HG02943 (cell line): ENCODE data around the gene PIEZO2.
"Not testable (repeated sequence)": the region's sequence is repeated elsewhere in the genome, so short reads cannot be mapped to it uniquely, and the experiment has no call there.

Source experiments
- ATAC-seq: cut with Tn5 transposase; IDR thresholded peaks from one replicate; pipeline ENCODE4 v1.9.1; 2021; ENCODE audit warnings: mild to moderate bottlenecking, low read depth, moderate library complexity; ENCODE audit not compliant: unreplicated experiment

PIEZO2 gene

GRCh38 chr18:11153097-11153496 lies 3.7 kb upstream of the PIEZO2 start:
- no peak for ATAC-seq

DNA sequence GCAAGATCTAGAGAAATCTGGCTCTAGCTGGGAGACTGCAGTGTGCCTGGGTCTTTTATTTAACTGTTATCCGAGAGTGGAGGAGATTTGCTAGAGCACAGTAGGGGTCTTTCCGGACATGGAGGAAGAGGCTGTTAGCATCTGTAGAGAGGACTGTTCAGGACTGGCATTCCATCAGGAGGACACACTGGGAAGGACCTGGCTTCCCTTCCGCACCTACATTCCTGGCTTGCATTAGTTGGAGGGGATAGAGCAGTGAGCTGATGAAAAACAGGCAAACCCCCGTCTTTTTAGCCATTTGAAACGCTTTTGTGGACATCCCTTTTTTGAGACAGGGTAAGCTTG lies 874 bp upstream of the PIEZO2 start:
- ATAC-seq: no peak

- ATAC-seq: no peak
These were observed 509 bp downstream of the PIEZO2 start for GRCh38 chr18:11148680-11149440.

DNA sequence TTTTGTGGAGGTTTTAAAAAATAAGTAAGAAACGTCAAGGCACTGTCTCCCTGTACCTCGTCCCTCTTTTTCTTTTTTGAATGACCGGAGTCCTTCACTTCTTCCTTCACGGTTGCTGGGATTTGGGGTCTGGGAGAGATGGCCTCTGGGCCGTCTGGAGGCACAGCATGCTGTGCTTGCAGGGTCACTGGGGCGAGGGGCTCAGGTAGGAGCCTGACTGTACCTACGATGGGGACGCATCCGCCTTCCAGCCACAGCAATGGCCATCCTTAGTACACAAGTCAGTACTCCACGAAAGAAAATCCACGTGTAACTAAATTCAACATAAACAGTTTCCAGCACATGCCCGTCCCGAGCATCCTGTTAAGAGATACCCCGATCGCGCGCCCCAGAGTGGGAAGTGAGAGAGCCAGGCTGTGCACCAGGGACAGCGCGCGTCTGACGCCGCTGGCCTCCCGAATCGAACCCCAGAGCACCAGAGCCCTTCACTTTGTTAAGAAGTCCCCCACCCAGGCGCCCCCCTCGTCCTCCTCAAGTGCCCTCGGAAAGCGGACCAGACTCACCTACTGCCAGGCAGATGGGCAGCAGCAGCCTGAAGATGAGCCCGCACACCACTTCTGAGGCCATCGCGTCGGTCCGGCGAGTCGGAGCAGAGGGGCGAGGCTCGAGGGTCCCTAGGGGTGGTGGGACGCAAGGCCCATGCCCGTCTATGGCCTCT lies 1.2 kb downstream of the PIEZO2 start:
- no peak for ATAC-seq

DNA sequence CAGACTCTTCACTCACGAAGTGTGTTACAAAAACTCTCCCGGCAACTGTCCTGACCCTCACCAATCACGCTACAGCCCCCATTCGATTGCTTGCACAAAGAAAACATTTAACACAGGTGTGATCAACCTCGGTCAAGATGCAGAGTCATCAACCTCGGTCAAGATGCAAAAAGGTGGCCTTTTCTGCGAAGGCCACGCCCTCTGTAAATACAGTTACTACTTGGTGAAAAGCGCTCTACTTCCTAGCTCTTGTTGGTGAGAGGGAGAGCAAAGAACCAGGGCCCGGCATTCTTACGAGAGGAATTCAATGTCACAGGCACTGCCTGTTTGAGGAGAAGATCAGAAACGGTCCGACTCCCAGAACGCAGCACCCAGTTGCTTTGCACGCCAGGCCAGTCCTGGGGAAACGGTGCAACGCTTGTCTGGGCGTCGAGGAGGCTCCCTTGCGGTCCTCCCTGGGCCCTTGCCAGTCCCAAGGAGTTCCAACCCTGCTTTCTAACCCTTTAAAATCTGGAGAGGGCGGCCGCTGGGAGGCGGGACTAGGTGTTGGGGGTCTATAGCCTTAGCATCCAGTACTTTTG lies 1.9 kb downstream of the PIEZO2 start:
- ATAC-seq: no peak

GRCh38 chr18:11146947-11147345 lies 2.4 kb downstream of the PIEZO2 start:
- ATAC-seq: no peak

DNA sequence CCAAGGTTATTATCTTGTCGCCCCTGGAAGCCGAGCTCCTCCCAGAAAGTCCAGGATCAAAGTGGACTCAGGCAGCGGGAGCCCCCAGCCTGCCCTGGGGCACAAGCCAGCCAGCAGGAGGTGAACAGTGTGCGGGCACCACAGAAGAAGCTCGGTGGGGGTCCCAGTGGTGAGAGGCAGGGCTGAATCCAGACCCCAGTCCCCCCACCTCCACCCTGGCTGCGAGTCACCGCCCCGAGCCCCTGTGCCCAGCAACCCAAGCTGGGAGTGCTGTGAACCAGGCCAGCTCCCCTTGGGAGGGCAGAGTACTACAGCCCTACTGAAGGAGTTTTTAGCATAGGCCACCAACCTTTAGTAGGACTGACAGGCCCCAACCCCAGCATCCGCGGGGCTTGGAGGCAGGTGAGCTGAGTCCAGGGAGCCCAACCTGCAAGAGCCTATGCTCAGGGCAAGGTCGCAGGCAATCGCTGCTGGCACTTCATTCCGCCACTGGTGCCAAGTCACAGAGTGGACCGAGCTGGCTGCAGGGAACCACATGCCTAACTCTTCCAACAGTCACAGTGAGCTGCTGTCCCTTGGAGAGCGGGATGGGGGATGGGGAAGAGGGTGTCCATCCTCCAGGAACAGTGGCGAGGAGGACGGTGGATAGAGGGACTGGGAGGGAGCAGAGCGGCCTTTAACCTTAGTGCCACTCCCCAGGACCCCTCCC lies 3.0 kb downstream of the PIEZO2 start:
- no peak for ATAC-seq

- ATAC-seq: no peak
These were observed 3.8 kb downstream of the PIEZO2 start for GRCh38 chr18:11145413-11146191.

DNA sequence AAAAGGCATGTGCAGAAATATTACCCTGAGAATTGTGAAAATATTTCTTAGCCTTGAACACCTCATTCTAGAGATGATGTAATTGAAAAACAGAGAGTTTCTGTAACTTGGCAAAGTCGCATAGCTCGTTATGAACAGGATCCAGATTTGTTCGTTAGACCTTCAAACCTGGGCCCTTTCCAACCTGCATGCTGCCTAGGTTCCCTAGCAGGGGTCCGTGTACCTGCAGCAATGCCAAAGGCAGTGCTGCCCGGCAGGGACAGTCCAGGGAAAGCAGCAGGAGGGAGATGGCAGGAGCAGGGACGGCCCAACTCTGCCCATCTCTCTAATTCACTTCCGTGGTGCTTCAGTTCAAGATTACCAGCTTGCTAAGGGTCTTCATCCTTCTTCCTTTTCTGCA lies 12.0 kb downstream of the PIEZO2 start:
- no peak for ATAC-seq

DNA sequence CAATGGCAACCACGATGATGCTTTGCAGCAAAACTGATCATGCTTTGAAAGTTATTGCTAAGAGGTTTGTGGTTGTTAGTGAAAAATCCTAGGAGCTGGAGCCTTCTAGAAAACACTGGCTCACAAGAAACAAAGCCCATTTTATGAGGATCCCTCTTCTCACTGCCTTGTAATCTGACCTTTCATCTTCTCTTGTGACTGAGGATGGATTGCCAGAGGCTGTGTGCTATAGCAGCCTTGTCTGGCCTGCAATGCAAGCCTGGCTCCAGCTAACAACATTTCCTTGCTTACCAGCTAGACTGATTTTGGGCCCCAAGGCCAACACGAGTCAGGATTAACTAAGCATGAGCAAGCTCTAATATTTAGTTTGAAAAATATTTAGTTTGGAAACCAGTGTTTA lies 13.1 kb downstream of the PIEZO2 start:
- ATAC-seq: no peak

DNA sequence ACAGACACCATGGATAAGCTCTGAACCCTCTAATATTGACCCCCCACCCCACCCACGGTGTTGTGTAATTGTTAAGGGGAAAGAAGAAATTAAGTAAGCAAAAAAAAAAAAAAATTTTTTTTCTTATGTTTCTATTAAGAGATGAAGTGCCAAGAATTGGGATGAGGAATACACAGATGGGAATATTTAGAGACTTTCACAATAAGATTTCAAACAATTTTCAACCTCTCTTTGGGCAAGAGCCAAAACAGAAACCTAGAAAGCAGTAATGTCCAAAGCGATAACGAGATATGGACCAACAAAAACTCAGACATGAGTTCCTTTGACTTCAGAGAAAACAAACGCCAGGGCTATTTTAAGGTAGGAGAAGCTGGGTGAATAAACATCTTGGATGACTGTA lies 14.4 kb downstream of the PIEZO2 start:
- no peak for ATAC-seq

GRCh38 chr18:11129059-11129458 lies 20.3 kb downstream of the PIEZO2 start:
- not testable (repeated sequence) for ATAC-seq

DNA sequence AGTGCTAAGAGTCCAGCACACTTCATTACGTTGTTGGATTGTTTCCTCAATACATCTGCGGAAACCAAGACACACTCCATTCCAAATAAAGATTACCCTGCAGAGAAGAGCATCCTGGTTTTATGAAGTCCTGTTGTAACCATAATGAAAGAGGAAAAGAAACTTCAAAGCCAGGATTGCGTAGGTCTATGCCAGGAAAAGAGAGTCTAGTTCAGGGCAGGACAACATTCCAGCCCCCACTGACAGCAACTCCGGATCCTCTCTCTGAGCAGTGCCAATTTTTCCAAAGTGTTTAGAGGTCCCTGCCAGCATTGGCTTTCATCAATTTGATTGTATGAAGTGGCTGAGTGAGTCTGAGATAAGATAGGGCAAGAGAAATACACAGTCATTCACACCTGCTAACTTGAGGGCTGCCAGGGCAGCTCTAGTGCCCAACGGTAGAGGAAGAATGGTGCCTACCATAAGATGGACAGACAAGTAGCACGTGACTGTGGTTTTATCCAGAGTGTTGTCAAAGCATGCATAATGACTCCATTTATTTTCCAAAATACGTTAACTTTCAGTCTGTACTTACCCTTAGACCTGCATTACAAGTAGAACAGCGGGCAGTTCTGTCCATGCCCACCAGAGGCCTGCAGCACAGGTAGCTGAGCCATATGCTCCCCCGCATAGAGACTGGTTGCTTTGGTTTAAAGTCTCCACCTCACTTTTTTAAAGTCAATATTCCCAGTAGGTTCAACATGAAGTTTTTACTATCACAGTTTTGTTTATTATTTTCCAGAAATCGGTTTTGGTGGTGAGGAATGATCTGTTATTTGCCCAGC lies 23.7 kb downstream of the PIEZO2 start:
- no peak for ATAC-seq

- ATAC-seq: no peak
These were observed 25.3 kb downstream of the PIEZO2 start for GRCh38 chr18:11124054-11124453.

GRCh38 chr18:11121443-11121849 lies 27.9 kb downstream of the PIEZO2 start:
- no peak for ATAC-seq

GRCh38 chr18:11119959-11120587 lies 29.3 kb downstream of the PIEZO2 start:
- no peak for ATAC-seq

GRCh38 chr18:11119550-11119949 lies 29.8 kb downstream of the PIEZO2 start:
- no peak for ATAC-seq

GRCh38 chr18:11118051-11118766 lies 31.2 kb downstream of the PIEZO2 start:
- no peak for ATAC-seq

DNA sequence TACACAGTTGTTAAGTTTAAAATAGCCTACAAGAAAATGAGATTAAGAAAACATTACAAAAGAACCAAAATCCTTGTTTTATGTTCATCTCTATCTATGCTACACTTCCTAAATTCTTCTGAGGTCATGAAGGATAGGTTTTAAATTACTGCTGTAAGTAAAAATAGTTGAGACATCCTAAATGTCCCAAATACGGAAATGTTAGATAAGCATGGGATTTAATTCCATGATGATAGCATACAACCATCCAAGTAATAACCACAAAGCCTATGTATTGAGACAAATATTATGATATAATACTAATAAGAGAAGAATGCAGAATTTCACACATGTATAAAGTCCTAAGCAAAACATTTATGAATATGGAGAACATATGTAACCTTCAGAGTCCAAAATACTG lies 34.1 kb downstream of the PIEZO2 start:
- ATAC-seq: no peak
